Esophagus muscularis mucosa (tissue), 4 donors: Measurements from ENCODE around the gene MAPK12. TPM values are rescaled to one million over a fixed set of nuclear protein-coding genes. Genes with fewer than 3 reads are reported as not detected.
A peak's percentile ranks its signal among the peaks of the same experiment; 100 is the strongest.
"Not testable (repeated sequence)": the region's sequence is repeated elsewhere in the genome, so short reads cannot be mapped to it uniquely, and the experiment has no call there.

Source experiments
- DNase-seq: peaks from one replicate; pipeline ENCODE4 v3.0.0-alpha.2; 2017; ENCODE audit errors: extremely low spot score
- H3K27ac ChIP-seq, 4 donors: fragments of 200-600 bp; sonication (generic); replicated peaks in 1 of 4; 1 replicate in 3 of 4; 2 replicates in 1 of 4; pipeline ENCODE4 v1.5.1; 2016 to 2019; ENCODE audit warnings: mild to moderate bottlenecking in 1 of 4
- H3K27me3 ChIP-seq, 4 donors: fragments of 200-600 bp; sonication (generic); one replicate each; pipeline versions ENCODE4 v1.5.1 to v1.6.0; 2016 to 2019
- H3K36me3 ChIP-seq, 4 donors: fragments of 200-600 bp; sonication (generic); one replicate each; pipeline ENCODE4 v1.5.1; 2016 to 2019
- H3K4me1 ChIP-seq, 4 donors: fragments of 200-600 bp; sonication (generic); one replicate each; pipeline ENCODE4 v1.5.1; 2016 to 2019
- H3K4me3 ChIP-seq, 4 donors: fragments of 200-600 bp; sonication (generic); 1 replicate in 2 of 4; 2 replicates in 2 of 4; pipeline ENCODE4 v1.5.1; 2016 to 2019; ENCODE audit warnings: mild to moderate bottlenecking in 4 of 4, moderate library complexity in 1 of 4
- H3K9me3 ChIP-seq, 4 donors: fragments of 200-600 bp; sonication (generic); 1 replicate in 3 of 4; 2 replicates in 1 of 4; pipeline ENCODE4 v1.5.1; 2016 to 2019
- EP300 ChIP-seq: sonication (generic); formaldehyde crosslinking; IDR thresholded peaks from one replicate; pipeline ENCODE4 v1.6.1; 2017; ENCODE audit warnings: antibody characterized with exemption
- POLR2A ChIP-seq: fragments of 450-650 bp; IDR thresholded peaks from one replicate; pipeline ENCODE4 v1.6.1; 2017; ENCODE audit warnings: antibody characterized with exemption, moderate library complexity, mild to moderate bottlenecking, low read depth
- POLR2AphosphoS5 ChIP-seq, 2 donors: sonication (generic); formaldehyde crosslinking; IDR thresholded peaks; one replicate each; pipeline ENCODE4 v1.6.1; 2017; ENCODE audit warnings: antibody characterized with exemption in 2 of 2
- WGBS: methylation state at CpG from one replicate; pipeline ENCODE4 v1.1.5; 2018; 5-methylcytosine and 5-hydroxymethylcytosine counted together
- intact Hi-C: fragments of 100-400 bp; cut with DNase I; formaldehyde crosslinking; loops from one replicate; pipeline ENCODE4 v1.15.1; 2023
- total RNA-seq, 4 donors: library from RNA; depleted of rRNA; stranded (reverse); fragments of >200 nt; gene quantifications; one replicate each; pipeline versions ENCODE4 v1.1.0 to v1.2.1, GENCODE V29; 2016
- TF ChIP-seq, protein P1 (sequence below), 3 experiments: fragments of 200-600 bp in 2 of 3; fragments of 450-650 bp in 1 of 3; sonication (generic) in 2 of 3; IDR thresholded peaks; one replicate each; pipeline ENCODE4 v1.5.1; 2017 to 2019; ENCODE audit warnings: antibody characterized with exemption in 3 of 3, mild to moderate bottlenecking in 2 of 3, moderate library complexity in 1 of 3

The MAPK12 gene
- total RNA-seq, 4 donors from 2014 or later = 5.8 to 22.9 (median 16.1) TPM

DNA sequence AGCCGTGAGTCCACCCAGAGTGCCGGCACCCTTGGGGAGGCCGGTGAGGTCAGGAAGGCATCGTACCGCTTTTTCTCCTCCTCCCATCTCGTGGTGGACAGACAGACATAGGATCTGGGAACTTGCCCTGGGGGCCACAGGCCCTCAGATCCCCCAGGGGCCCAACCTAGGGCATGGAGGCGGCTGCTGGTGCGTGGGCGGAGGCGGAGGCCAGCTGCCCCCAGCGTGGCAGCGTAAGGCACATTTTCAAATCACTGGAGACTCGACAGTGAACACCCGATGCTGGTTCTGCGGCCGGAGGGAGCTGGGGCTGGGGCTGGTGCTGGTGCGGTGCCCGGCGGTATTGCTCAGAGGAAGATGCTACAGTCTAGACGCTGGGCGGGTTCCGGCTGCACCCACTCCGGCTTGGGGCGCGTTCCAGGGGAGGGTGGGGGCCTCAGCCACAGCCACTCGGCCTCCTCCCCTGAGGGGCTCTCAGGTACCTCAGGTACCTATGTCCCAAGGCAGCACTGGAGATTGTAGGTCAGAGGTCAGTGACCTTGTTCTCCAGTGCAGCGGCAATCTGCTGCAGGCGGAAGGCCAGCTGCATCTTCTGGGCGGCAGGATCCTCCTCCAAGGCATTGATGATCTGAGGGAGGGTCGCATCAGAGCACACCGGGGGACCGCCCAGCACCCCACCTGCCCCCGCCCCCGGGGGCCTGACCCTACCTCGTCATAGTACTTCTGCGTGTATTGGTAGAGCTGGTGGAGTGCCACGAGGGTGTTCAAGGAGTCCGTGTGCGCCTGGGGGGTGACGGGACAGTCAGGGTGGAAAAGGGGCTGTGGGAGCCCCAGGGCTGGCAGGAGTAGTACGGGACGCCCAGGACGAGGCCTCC lies 13.9 kb upstream of the MAPK12 start:
- intact Hi-C loops = loop anchor here (1.0 to 5.0 kb wide), 2 partner anchors 51 to 67 kb away; partner anchors contain the start of gene PPP6R2
- Histone ChIP-seq H3K27ac (peak overlapping the region in 3 of 4 donors; percentile 47 to 64 (median 53)), H3K4me1 (peaks cover 29 to 50% (median 38%) of the 10 kb centered on the region in 4 donors), H3K9me3 (no peaks in the 10 kb centered on the region), H3K27me3 (peaks cover 0 to 10% (median 0%) of the 10 kb centered on the region in 4 donors), H3K36me3 (peaks cover 45 to 57% (median 57%) of the 10 kb centered on the region in 4 donors), H3K4me3 (no peak overlapping the region)
- DNase-seq = no peak
- 83% methylated on average over 27 of the region's 43 CpGs for WGBS
- TF ChIP-seq, protein P1, sequence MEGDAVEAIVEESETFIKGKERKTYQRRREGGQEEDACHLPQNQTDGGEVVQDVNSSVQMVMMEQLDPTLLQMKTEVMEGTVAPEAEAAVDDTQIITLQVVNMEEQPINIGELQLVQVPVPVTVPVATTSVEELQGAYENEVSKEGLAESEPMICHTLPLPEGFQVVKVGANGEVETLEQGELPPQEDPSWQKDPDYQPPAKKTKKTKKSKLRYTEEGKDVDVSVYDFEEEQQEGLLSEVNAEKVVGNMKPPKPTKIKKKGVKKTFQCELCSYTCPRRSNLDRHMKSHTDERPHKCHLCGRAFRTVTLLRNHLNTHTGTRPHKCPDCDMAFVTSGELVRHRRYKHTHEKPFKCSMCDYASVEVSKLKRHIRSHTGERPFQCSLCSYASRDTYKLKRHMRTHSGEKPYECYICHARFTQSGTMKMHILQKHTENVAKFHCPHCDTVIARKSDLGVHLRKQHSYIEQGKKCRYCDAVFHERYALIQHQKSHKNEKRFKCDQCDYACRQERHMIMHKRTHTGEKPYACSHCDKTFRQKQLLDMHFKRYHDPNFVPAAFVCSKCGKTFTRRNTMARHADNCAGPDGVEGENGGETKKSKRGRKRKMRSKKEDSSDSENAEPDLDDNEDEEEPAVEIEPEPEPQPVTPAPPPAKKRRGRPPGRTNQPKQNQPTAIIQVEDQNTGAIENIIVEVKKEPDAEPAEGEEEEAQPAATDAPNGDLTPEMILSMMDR (IDR thresholded peaks at IDR 0.05) = no peak
- TF ChIP-seq POLR2AphosphoS5 (IDR thresholded peaks at IDR 0.05) (no peak), POLR2A (no peak), EP300 (no peak)

DNA sequence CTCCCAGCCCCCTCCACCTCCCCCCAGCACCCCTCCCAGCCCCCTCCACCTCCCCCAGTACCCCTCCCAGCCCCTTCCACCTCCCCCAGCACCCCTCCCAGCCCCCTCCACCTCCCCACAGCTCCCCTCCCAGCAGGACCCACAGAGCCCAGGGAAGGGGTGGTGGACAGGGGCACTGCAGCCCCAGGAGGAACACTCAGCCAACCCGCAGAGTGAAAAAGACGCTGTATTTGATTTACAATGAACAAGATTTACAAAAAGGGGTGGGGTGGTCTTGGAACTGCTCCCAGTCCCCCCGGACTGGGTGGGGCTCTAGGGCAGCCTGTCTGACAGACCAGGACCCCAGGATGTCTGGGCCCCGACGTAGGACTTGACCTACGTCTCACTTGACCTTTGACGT lies 13.3 kb upstream of the MAPK12 start:
- WGBS = 62% methylated on average over 6 of the region's 7 CpGs
- peaks cover 38 to 51% (median 50%) of the 10 kb centered on the region in 4 donors for H3K36me3 ChIP-seq
- peaks cover 0 to 10% (median 0%) of the 10 kb centered on the region in 4 donors for H3K27me3 ChIP-seq
- intact Hi-C loops = loop anchor here (5.0 kb wide), 1 partner anchor 68 kb away; the partner anchor contains the start of gene PPP6R2
- DNase-seq = no peak
- TF ChIP-seq POLR2AphosphoS5 (IDR thresholded peaks at IDR 0.05) = no peak
- H3K9me3 ChIP-seq = no peaks in the 10 kb centered on the region
- H3K4me3 ChIP-seq = no peak overlapping the region
- H3K27ac ChIP-seq = peak overlapping the region in 3 of 4 donors; percentile 11 to 64 (median 23)
- peaks cover 32 to 55% (median 43%) of the 10 kb centered on the region in 4 donors for H3K4me1 ChIP-seq

DNA sequence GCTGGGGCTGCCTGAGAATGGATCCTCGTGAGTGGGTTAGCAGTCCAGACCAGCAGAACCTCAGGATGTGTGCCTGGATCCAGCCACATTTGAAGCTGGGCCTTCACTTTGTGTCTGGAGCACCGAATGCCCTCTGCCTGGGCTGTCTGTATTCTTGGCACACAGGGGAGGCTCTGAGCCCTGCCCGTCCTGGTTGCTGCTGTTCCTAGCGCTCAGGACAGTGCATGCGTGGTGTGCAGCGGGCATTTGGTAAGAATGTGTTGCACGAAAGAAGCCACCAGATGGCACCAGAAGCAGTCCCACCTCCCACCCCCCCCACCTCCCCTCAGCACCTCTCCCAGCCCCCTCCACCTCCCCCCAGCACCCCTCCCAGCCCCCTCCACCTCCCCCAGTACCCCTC lies 12.8 kb upstream of the MAPK12 start:
- intact Hi-C loops = no loop called here
- no peak for DNase-seq
- Histone ChIP-seq H3K27ac (peak overlapping the region in 1 of 4 donors; percentile 44), H3K27me3 (peaks cover 0 to 10% (median 0%) of the 10 kb centered on the region in 4 donors), H3K4me3 (no peak overlapping the region), H3K4me1 (peaks cover 36 to 60% (median 48%) of the 10 kb centered on the region in 4 donors), H3K36me3 (peaks cover 34 to 46% (median 46%) of the 10 kb centered on the region in 4 donors), H3K9me3 (no peaks in the 10 kb centered on the region)
- 29% methylated on average over 3 of the region's 7 CpGs for WGBS
- TF ChIP-seq, protein P1 (IDR thresholded peaks at IDR 0.05) = peak; percentile 29 to 48 (median 32)
- TF ChIP-seq POLR2A = no peak
- TF ChIP-seq POLR2AphosphoS5 (IDR thresholded peaks at IDR 0.05) = no peak
- no peak for TF ChIP-seq EP300

DNA sequence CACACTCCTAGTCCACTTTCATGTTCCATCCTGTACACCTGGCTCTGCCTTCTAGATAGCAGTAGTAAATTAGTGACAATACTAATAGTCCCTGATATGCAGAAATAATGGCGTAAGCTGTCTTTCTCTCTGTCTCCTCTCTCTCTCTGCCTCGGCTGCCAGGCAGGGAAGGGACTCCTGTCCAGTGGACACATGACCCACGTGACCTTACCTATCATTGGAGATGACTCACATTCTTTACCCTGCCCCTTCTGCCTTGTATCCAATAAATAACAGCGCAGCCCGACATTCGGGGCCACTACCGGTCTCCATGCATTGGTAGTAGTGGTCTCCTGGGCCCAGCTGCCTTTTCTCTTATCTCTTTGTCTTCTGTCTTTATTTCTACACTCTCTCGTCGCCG lies 12.3 kb upstream of the MAPK12 start:
- DNase-seq, H3K4me3 ChIP-seq, H3K27me3 ChIP-seq, intact Hi-C loops, H3K9me3 ChIP-seq: not testable (repeated sequence)
- H3K27ac ChIP-seq = peak overlapping the region in 1 of 4 donors; percentile 44
- peaks cover 29 to 41% (median 40%) of the 10 kb centered on the region in 4 donors for H3K36me3 ChIP-seq
- WGBS = 78% methylated on average over 10 of the region's 10 CpGs
- H3K4me1 ChIP-seq = peaks cover 42 to 65% (median 53%) of the 10 kb centered on the region in 4 donors

DNA sequence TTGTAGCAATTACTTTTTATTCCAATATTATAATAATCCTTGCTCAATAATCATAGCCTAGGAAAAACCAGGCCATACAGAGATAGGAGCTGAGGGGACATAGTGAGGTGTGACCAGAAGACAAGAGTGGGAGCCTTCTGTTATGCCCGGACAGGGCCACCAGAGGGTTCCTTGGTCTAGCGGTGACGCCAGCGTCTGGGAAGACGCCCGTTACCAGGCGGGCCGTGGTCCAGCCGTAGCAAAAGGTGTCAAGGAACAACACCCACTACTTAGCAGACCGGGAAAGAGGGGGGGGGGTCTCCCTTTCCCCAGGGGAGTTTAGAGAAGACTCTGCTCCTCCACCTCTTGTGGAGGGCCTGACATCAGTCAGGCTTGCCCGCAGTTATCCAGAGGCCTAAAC lies 11.9 kb upstream of the MAPK12 start:
- H3K4me1 ChIP-seq = peaks cover 46 to 69% (median 57%) of the 10 kb centered on the region in 4 donors
- H3K9me3 ChIP-seq, H3K27me3 ChIP-seq, H3K27ac ChIP-seq, DNase-seq, intact Hi-C loops, H3K4me3 ChIP-seq: not testable (repeated sequence)
- H3K36me3 ChIP-seq = peaks cover 24 to 36% (median 36%) of the 10 kb centered on the region in 4 donors
- 63% methylated on average over 8 of the region's 11 CpGs for WGBS
- TF ChIP-seq, protein P1 (IDR thresholded peaks at IDR 0.05) = peak in 1 of 3 experiments; percentile 4
